ENCODE results near the gene PPA2.

- TF ChIP-seq CTCF (IDR thresholded peaks at IDR 0.05; ENCODE audit: low read length) = no peak
- TF ChIP-seq EZH2 (IDR thresholded peaks at IDR 0.05; ENCODE audit: borderline replicate concordance, low read length) = no peak
These were observed 112.8 kb downstream of the PPA2 start for GRCh38 chr4:105361053-105361452.

All from OCI-LY1 (cell line).